H1 (cell line): Measurements from ENCODE around the gene P3H2. TPM values are rescaled to one million over a fixed set of nuclear protein-coding genes. Genes with fewer than 3 reads are reported as not detected.

Experiments
- ASH2L ChIP-seq: fragments of 200-600, 300-600 bp; sonication (generic); IDR thresholded peaks from one replicate; pipeline ENCODE4 v1.7.1; 2017; ENCODE audit warnings: low read length
- CBX5 ChIP-seq: fragments of 300-800, 300-1000 bp; sonication (generic); IDR thresholded peaks from 2 replicates; pipeline ENCODE4 v1.7.1; 2016; ENCODE audit warnings: antibody characterized with exemption, low read length, low read depth
- CHD1 ChIP-seq: IDR thresholded peaks from 2 replicates; pipeline ENCODE4 v1.6.1; 2012; ENCODE audit warnings: low read depth, low read length, improper control_type of control experiment
- CTBP2 ChIP-seq: IDR thresholded peaks from 2 replicates; pipeline ENCODE4 v1.7.0; 2011; ENCODE audit warnings: borderline replicate concordance, mild to moderate bottlenecking, moderate library complexity, mixed read lengths, low read length; ENCODE audit not compliant: insufficient read depth, insufficient read length
- POU5F1 ChIP-seq: IDR thresholded peaks from 2 replicates; pipeline ENCODE4 v1.6.1; 2011; ENCODE audit warnings: low read depth, mild to moderate bottlenecking, low read length, moderate library complexity
- RXRA ChIP-seq: IDR thresholded peaks from 2 replicates; pipeline ENCODE4 v1.6.1; 2011; ENCODE audit warnings: low read depth, mild to moderate bottlenecking, low read length, moderate library complexity; ENCODE audit not compliant: insufficient read depth
- SAP30 ChIP-seq: fragments of 300-600 bp; sonication (generic); IDR thresholded peaks from 2 replicates; pipeline ENCODE4 v1.7.1; 2012; ENCODE audit warnings: low read length, moderate library complexity, mild to moderate bottlenecking, inconsistent platforms; ENCODE audit not compliant: insufficient read depth, insufficient replicate concordance
- SIX5 ChIP-seq: IDR thresholded peaks from 2 replicates; pipeline ENCODE4 v1.6.1; 2011; ENCODE audit warnings: mild to moderate bottlenecking, low read depth, low read length
- SP2 ChIP-seq: IDR thresholded peaks from 2 replicates; pipeline ENCODE4 v1.6.1; 2012; ENCODE audit warnings: mild to moderate bottlenecking, low read length, inconsistent platforms
- polyA plus RNA-seq, 7 experiments: library from polyadenylated mRNA; depleted of rRNA in 3 of 7; stranded (reverse) in 5 of 7; unstranded in 2 of 7; fragments of >200 nt in 5 of 7; fragments of 200-250 nt in 2 of 7; gene quantifications; 1 replicate in 5 of 7; 2 replicates in 1 of 7; 4 replicates in 1 of 7; pipeline versions ENCODE4 v1.2.1 to v1.2.3, GENCODE V29; 2011 to 2013; ENCODE audit warnings: missing spikeins in 2 of 7, mixed read lengths in 2 of 7
- total RNA-seq: library from RNA; stranded (reverse); fragmentation: NEBNext Ultra II Directional; extraction: Animal tissue kit (Norgen Biotek cat#: 25700); gene quantifications from 2 replicates; pipeline ENCODE4 v1.2.1, GENCODE V29; 2021

The P3H2 gene
- total and polyA plus RNA-seq, 2 of the 8 experiments (the other 6 are each of a cell fraction or from before 2014, with no cell fraction given) = 40.5 to 60.4 TPM

DNA sequence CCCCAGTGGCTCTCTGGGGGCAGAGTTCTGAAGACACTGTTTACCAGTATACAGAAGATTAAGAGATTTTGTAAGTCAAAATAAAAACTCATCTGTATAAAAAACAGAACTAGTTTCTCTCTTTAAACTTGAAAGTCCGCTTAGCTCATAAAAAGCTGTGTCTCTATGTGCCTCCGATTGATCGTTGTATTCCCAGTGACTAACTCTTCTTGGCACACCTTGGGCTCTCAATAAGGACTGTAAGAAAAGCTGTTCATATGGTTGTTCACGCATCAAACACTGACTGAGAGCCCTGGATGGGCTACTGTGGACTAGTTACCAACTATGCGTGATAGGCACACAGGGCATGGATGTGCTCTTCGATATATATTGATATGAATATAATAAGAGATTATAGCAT, 107.9 kb downstream of the P3H2 start (continued):
- TF ChIP-seq RXRA = no peak
- no peak for TF ChIP-seq CHD1
- no peak for TF ChIP-seq POU5F1
- no peak for TF ChIP-seq SIX5
- no peak for TF ChIP-seq SP2
- no peak for TF ChIP-seq SAP30
- TF ChIP-seq CBX5 = no peak
- TF ChIP-seq ASH2L = no peak
- no peak for TF ChIP-seq CTBP2
